Subcutaneous abdominal adipose tissue (tissue), 5 donors: Measurements from ENCODE around the gene LAMC3.
A peak's percentile ranks its signal among the peaks of the same experiment; 100 is the strongest.
"Not testable (repeated sequence)": the region's sequence is repeated elsewhere in the genome, so short reads cannot be mapped to it uniquely, and the experiment has no call there.

Experiments
- H3K27ac ChIP-seq: one replicate; pipeline ENCODE4 v1.7.0; 2013; ENCODE audit warnings: low read depth, mild to moderate bottlenecking, inconsistent platforms, low read length, moderate library complexity
- H3K27me3 ChIP-seq, 5 donors: one replicate each; pipeline ENCODE4 v1.7.0; 2013; ENCODE audit warnings: low read length in 5 of 5, inconsistent platforms in 1 of 5; ENCODE audit not compliant: control insufficient read depth in 5 of 5, insufficient read depth in 4 of 5
- H3K36me3 ChIP-seq, 5 donors: one replicate each; pipeline ENCODE4 v1.7.0; 2013; ENCODE audit warnings: low read length in 5 of 5; ENCODE audit not compliant: control insufficient read depth in 5 of 5, insufficient read depth in 5 of 5
- H3K4me1 ChIP-seq, 5 donors: one replicate each; pipeline ENCODE4 v1.7.0; 2013; ENCODE audit warnings: low read length in 5 of 5, mild to moderate bottlenecking in 3 of 5, moderate library complexity in 1 of 5; ENCODE audit not compliant: control insufficient read depth in 5 of 5, insufficient read depth in 5 of 5
- H3K4me3 ChIP-seq, 5 donors: one replicate each; pipeline ENCODE4 v1.7.0; 2013; ENCODE audit warnings: low read length in 5 of 5, low read depth in 1 of 5
- H3K9ac ChIP-seq, 5 donors: one replicate each; pipeline ENCODE4 v1.7.0; 2013; ENCODE audit warnings: low read length in 5 of 5, mild to moderate bottlenecking in 4 of 5, moderate library complexity in 3 of 5
- H3K9me3 ChIP-seq, 5 donors: one replicate each; pipeline ENCODE4 v1.7.0; 2013; ENCODE audit warnings: low read length in 5 of 5; ENCODE audit not compliant: control insufficient read depth in 5 of 5
- donor health status: healthy.
- donor health status: healthy.
- donor health status: healthy.
- donor health status: healthy.
- donor health status: healthy.

Gene LAMC3

GRCh38 chr9:130997395-130997684 is 11.6 kb upstream of the LAMC3 start:
- H3K27ac ChIP-seq = no peak overlapping the region
- H3K4me1 ChIP-seq = peaks cover 0 to 7% (median 6%) of the 10 kb centered on the region in 5 donors
- H3K4me3 ChIP-seq = no peak overlapping the region
- H3K9me3 ChIP-seq = no peaks in the 10 kb centered on the region
- H3K36me3 ChIP-seq = no peaks in the 10 kb centered on the region
- peaks cover 8 to 65% (median 43%) of the 10 kb centered on the region in 5 donors for H3K27me3 ChIP-seq
- no peak overlapping the region for H3K9ac ChIP-seq

GRCh38 chr9:130997925-130998596 is 10.9 kb upstream of the LAMC3 start:
- peaks cover 7 to 62% (median 40%) of the 10 kb centered on the region in 5 donors for H3K27me3 ChIP-seq
- H3K4me3 ChIP-seq = no peak overlapping the region
- H3K9ac ChIP-seq = no peak overlapping the region
- H3K27ac ChIP-seq = no peak overlapping the region
- H3K9me3 ChIP-seq = no peaks in the 10 kb centered on the region
- no peaks in the 10 kb centered on the region for H3K36me3 ChIP-seq
- H3K4me1 ChIP-seq = peaks cover 0 to 7% (median 6%) of the 10 kb centered on the region in 5 donors

DNA sequence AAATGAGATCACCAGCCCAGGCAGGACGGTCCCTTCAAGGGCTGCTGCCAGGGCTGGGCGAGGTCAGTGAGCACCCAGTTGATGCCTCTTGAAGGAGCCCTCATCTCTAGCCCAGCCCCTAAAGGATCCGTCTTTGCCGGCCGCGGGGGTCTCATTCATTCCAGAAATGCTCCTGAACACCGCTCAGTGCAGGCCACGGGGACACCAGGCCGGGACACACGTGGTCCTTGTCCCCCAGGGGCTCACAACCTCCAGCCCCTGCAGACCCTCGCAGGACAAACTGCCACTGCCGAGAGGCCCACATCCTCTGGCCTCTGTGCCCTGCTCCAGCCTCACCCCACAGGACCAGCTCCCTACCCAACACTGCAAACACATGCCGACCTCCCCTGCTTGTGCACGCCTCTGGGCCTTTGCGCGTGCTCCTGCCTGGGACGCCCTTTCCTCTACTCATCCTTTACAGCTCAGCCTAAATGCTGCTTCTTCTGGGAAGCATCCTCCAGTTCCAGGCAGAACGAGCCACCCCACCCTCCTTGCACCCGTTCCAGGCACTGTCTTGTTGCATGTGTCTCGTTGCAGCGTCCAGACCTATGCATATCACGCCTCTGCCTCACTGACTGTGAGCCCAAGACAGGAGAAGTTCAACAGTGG is 10.3 kb upstream of the LAMC3 start:
- Histone ChIP-seq H3K4me3 (no peak overlapping the region), H3K9ac (no peak overlapping the region), H3K27me3 (peaks cover 7 to 58% (median 34%) of the 10 kb centered on the region in 5 donors), H3K9me3 (no peaks in the 10 kb centered on the region), H3K4me1 (peaks cover 0 to 7% (median 6%) of the 10 kb centered on the region in 5 donors), H3K36me3 (no peaks in the 10 kb centered on the region), H3K27ac (no peak overlapping the region)

DNA sequence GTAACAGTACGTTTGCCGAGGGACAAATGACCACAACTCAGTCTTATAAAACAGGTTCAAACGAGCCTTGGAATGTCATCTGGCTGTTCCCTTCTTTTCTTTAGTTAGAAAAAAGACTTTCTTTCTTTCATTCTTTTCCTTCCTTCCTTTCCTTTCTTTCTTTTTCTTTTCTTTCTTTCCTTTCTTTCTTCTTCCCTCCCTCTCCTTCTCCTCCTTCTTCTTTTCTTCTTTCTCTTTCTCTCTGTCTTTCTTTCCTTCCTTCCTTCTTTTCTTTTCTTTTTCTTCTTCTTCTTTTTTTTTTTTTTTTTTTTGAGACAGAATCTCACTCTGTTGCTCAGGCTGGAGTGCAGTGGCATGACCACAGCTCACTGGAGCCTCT is 9.7 kb upstream of the LAMC3 start:
- Histone ChIP-seq H3K9ac (no peak overlapping the region), H3K36me3 (no peaks in the 10 kb centered on the region), H3K4me3 (no peak overlapping the region), H3K27me3 (peaks cover 7 to 55% (median 33%) of the 10 kb centered on the region in 5 donors), H3K4me1 (peaks cover 0 to 7% (median 6%) of the 10 kb centered on the region in 5 donors), H3K9me3 (no peaks in the 10 kb centered on the region), H3K27ac (no peak overlapping the region)

DNA sequence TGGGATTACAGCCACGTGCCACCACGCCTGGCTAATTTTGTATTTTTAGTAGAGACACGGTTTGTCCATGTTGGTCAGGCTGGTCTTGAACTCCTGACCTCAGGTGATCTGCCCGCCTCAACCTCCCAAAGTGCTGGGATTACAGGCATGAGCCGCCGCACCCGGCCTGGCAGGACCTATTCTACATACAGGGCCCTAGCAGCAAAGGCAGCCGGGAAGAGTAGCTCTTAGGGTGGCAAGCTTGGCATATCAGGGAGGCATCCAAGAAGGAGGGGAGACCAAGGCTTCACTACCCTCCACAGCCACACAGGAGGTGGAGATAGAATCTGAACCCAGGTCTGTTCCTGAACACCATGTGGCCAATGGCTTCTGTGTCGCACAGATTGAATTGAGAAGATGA is 8.4 kb upstream of the LAMC3 start:
- H3K9me3 ChIP-seq, H3K36me3 ChIP-seq, H3K4me1 ChIP-seq, H3K4me3 ChIP-seq, H3K9ac ChIP-seq, H3K27ac ChIP-seq: not testable (repeated sequence)
- H3K27me3 ChIP-seq = peaks cover 7 to 46% (median 27%) of the 10 kb centered on the region in 5 donors

DNA sequence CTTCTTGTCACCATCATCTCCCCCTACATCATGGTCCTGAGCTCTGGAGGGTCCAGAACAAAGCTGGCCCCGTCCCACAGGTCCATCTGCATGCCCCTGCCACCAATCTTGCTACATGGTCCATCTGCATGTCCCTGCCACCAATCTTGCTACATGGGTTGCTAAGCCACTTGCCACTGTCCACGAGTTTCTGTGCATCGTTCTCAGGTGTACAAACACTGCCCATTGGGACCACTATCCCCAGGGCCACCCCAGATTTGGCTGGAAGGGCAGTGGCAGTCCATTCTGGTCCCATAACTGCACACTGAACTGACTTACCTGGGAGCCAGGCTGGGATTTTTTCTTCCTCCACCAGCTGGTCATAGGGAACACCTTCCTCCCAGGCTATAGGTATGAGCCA is 8.0 kb upstream of the LAMC3 start:
- Histone ChIP-seq H3K9ac (no peak overlapping the region), H3K27me3 (peaks cover 7 to 44% (median 26%) of the 10 kb centered on the region in 5 donors), H3K4me3 (no peak overlapping the region), H3K9me3 (no peaks in the 10 kb centered on the region), H3K36me3 (no peaks in the 10 kb centered on the region), H3K4me1 (peaks cover 0 to 7% (median 0%) of the 10 kb centered on the region in 5 donors), H3K27ac (no peak overlapping the region)

GRCh38 chr9:131001990-131002389 is 7.0 kb upstream of the LAMC3 start:
- Histone ChIP-seq H3K9ac (no peak overlapping the region), H3K4me1 (peaks cover 0 to 7% (median 0%) of the 10 kb centered on the region in 5 donors), H3K27me3 (peaks cover 7 to 42% (median 25%) of the 10 kb centered on the region in 5 donors), H3K36me3 (no peaks in the 10 kb centered on the region), H3K27ac (no peak overlapping the region), H3K9me3 (no peaks in the 10 kb centered on the region), H3K4me3 (no peak overlapping the region)

GRCh38 chr9:131006601-131007000 is 2.4 kb upstream of the LAMC3 start:
- peaks cover 16 to 29% (median 22%) of the 10 kb centered on the region in 5 donors for H3K27me3 ChIP-seq
- no peaks in the 10 kb centered on the region for H3K36me3 ChIP-seq
- H3K9me3 ChIP-seq = no peaks in the 10 kb centered on the region
- H3K27ac ChIP-seq = no peak overlapping the region
- H3K4me1 ChIP-seq = peaks cover 0 to 8% (median 2%) of the 10 kb centered on the region in 5 donors
- H3K4me3 ChIP-seq = no peak overlapping the region
- no peak overlapping the region for H3K9ac ChIP-seq

GRCh38 chr9:131008086-131008485 is 888 bp upstream of the LAMC3 start:
- Histone ChIP-seq H3K9me3 (no peaks in the 10 kb centered on the region), H3K9ac (no peak overlapping the region), H3K36me3 (no peaks in the 10 kb centered on the region), H3K27ac (no peak overlapping the region), H3K4me3 (no peak overlapping the region), H3K4me1 (peaks cover 0 to 8% (median 2%) of the 10 kb centered on the region in 5 donors), H3K27me3 (peaks cover 26 to 40% (median 32%) of the 10 kb centered on the region in 5 donors)

DNA sequence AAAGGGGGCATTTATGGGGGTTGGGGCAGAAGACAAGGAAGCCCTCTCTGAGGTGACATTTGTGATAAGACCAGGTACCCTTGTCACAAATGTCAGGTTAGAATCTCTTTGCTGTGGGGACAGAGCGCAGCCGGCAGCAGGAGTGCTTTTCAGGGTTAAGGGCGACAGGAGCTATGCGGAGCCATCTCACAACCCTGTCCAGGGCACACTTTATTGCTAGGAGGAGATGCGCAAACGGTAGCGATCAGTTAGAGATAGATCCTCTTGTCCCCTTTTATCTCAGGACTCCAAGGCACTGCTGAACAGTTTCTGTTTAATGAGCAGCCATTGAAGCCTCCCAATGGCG is 438 bp upstream of the LAMC3 start:
- Histone ChIP-seq H3K36me3 (no peaks in the 10 kb centered on the region), H3K4me1 (peaks cover 0 to 8% (median 2%) of the 10 kb centered on the region in 5 donors), H3K27me3 (peaks cover 28 to 42% (median 33%) of the 10 kb centered on the region in 5 donors), H3K9ac (no peak overlapping the region), H3K9me3 (no peaks in the 10 kb centered on the region), H3K27ac (no peak overlapping the region), H3K4me3 (peak overlapping the region in 1 of 5 donors; percentile 22)
